T-cell (primary cell): ENCODE data around the gene KRTAP25-1. TPM values are rescaled to one million over a fixed set of nuclear protein-coding genes. Genes with fewer than 3 reads are reported as not detected.

Source experiments
- ATAC-seq, 4 experiments: fragments of 200-7000 bp in 3 of 4; fragments of 150-1000 bp in 1 of 4; cut with Tn5 transposase; replicated peaks in 1 of 4; 1 replicate in 3 of 4; 2 replicates in 1 of 4; pipeline ENCODE4 v1.10.0; 2021; ENCODE audit warnings: moderate library complexity in 3 of 4, mild to moderate bottlenecking in 2 of 4, moderate number of reproducible peaks in 1 of 4
- CTCF ChIA-PET, 2 donors: fragments of 300-600 bp; sonication (Branson Sonifier 250); formaldehyde crosslinking; loops; one replicate each; lab custom pipeline; 2022; ENCODE audit warnings: antibody characterized with exemption in 2 of 2; lab: Charles Lee
- POLR2A ChIA-PET, 2 donors: fragments of 300-600 bp; sonication (Branson Sonifier 250); formaldehyde crosslinking; loops; one replicate each; lab custom pipeline; 2022; ENCODE audit warnings: antibody characterized with exemption in 2 of 2; lab: Charles Lee
- DNase-seq, 35 experiments: peaks; one replicate each; pipeline versions ENCODE4 v3.0.0 to v3.0.0-alpha.2; 2013 to 2023
- H3K27ac ChIP-seq: one replicate; pipeline ENCODE4 v1.5.1; 2013; ENCODE audit warnings: low read length
- H3K27me3 ChIP-seq, 2 experiments: replicated peaks in 1 of 2; 1 replicate in 1 of 2; 2 replicates in 1 of 2; pipeline versions ENCODE4 v1.6.1 to v1.7.0; 2013; ENCODE audit warnings: low read length in 1 of 2, mixed read lengths in 1 of 2; ENCODE audit not compliant: control insufficient read depth in 2 of 2, insufficient read depth in 2 of 2; ENCODE audit errors: extremely low read depth in 1 of 2
- H3K36me3 ChIP-seq, 2 donors: 1 replicate in 1 of 2; 2 replicates in 1 of 2; pipeline versions ENCODE4 v1.6.1 to v1.7.0; 2013; ENCODE audit warnings: low read length in 1 of 2; ENCODE audit not compliant: control insufficient read depth in 2 of 2, insufficient read depth in 1 of 2; ENCODE audit errors: extremely low read depth in 1 of 2
- H3K4me1 ChIP-seq, 2 experiments: 1 replicate in 1 of 2; 2 replicates in 1 of 2; pipeline versions ENCODE4 v1.6.1 to v1.7.0; 2013; ENCODE audit warnings: low read length in 2 of 2, mixed read lengths in 1 of 2; ENCODE audit not compliant: insufficient read depth in 2 of 2, control insufficient read depth in 1 of 2; ENCODE audit errors: extremely low read depth in 1 of 2
- H3K4me3 ChIP-seq, 2 donors: 1 replicate in 1 of 2; 2 replicates in 1 of 2; pipeline versions ENCODE4 v1.5.1 to v1.7.0; 2013; ENCODE audit warnings: mild to moderate bottlenecking in 2 of 2, low read length in 1 of 2, moderate library complexity in 1 of 2; ENCODE audit not compliant: control insufficient read depth in 1 of 2; ENCODE audit errors: extremely low read depth in 1 of 2
- H3K9me3 ChIP-seq: 2 replicates; pipeline ENCODE4 v1.7.0; 2013
- H3K27ac Mint-ChIP-seq, 2 donors: one replicate each; pipeline ENCODE4 v1.8.0; 2020 to 2021; ENCODE audit warnings: mild to moderate bottlenecking in 2 of 2, mixed read lengths in 2 of 2
- H3K27me3 Mint-ChIP-seq, 2 donors: one replicate each; pipeline ENCODE4 v1.8.0; 2021 to 2022; ENCODE audit warnings: mixed read lengths in 2 of 2
- H3K36me3 Mint-ChIP-seq: one replicate; pipeline ENCODE4 v1.8.0; 2021; ENCODE audit warnings: mixed read lengths
- H3K4me1 Mint-ChIP-seq, 3 donors: one replicate each; pipeline ENCODE4 v1.8.0; 2020 to 2022; ENCODE audit warnings: mixed read lengths in 3 of 3, mild to moderate bottlenecking in 1 of 3
- H3K4me3 Mint-ChIP-seq, 3 donors: one replicate each; pipeline ENCODE4 v1.8.0; 2020 to 2022; ENCODE audit warnings: mild to moderate bottlenecking in 3 of 3, mixed read lengths in 3 of 3, moderate library complexity in 3 of 3
- H3K9me3 Mint-ChIP-seq, 3 donors: one replicate each; pipeline ENCODE4 v1.8.0; 2020 to 2022; ENCODE audit warnings: mixed read lengths in 3 of 3
- WGBS: methylation state at CpG from one replicate; pipeline ENCODE4 v1.1.5; 2013; ENCODE audit warnings: missing lambda C conversion rate; ENCODE audit not compliant: insufficient coverage; 5-methylcytosine and 5-hydroxymethylcytosine counted together
- total RNA-seq, 35 experiments: library from RNA in 6 of 35; stranded (reverse) in 6 of 35; fragments of 120-200 nt in 1 of 35; gene quantifications; one replicate each; pipeline versions ENCODE4 v1.2.1 to v1.2.4 and lab custom pipeline; 2013 to 2026

Gene KRTAP25-1
- total RNA-seq, 5 donors from 2014 or later (not counting 1 experiment from before 2014, with no cell fraction given), result not detected

GRCh38 chr21:30332681-30333080 is 43.4 kb upstream of the KRTAP25-1 start:
- peaks cover 2 to 7% of the 10 kb centered on the region in 2 donors for H3K27me3 Mint-ChIP-seq
- H3K36me3 Mint-ChIP-seq, result no peaks in the 10 kb centered on the region
- no peaks in the 10 kb centered on the region for H3K9me3 ChIP-seq
- H3K27ac ChIP-seq, result no peak overlapping the region
- POLR2A ChIA-PET, result no interaction called here
- 60% methylated on average over 1 of the region's 2 CpGs for WGBS
- ATAC-seq (no peak), DNase-seq (no peak)
- CTCF ChIA-PET, result interaction anchor here in 1 of 2 donors (0.6 kb wide), 1 partner anchor 340 kb away, joined by 5 read pairs; no protein-coding TSS in a partner anchor
- no peaks in the 10 kb centered on the region for H3K9me3 Mint-ChIP-seq
- no peaks in the 10 kb centered on the region for H3K4me1 Mint-ChIP-seq
- no peak overlapping the region for H3K4me3 Mint-ChIP-seq
- no peaks in the 10 kb centered on the region for H3K27me3 ChIP-seq
- no peak overlapping the region for H3K4me3 ChIP-seq
- H3K36me3 ChIP-seq, result no peaks in the 10 kb centered on the region
- H3K4me1 ChIP-seq, result no peaks in the 10 kb centered on the region
- no peak overlapping the region for H3K27ac Mint-ChIP-seq

- ChIA-PET CTCF (no interaction called here), POLR2A (no interaction called here)
- Mint-ChIP-seq H3K27ac (no peak overlapping the region), H3K27me3 (peaks cover 2 to 11% of the 10 kb centered on the region in 2 donors), H3K4me1 (no peaks in the 10 kb centered on the region), H3K9me3 (peaks cover 3 to 26% (median 15%) of the 10 kb centered on the region in 3 donors), H3K36me3 (no peaks in the 10 kb centered on the region), H3K4me3 (no peak overlapping the region)
- Histone ChIP-seq H3K4me3 (no peak overlapping the region), H3K36me3 (no peaks in the 10 kb centered on the region), H3K27me3 (no peaks in the 10 kb centered on the region), H3K27ac (no peak overlapping the region), H3K4me1 (no peaks in the 10 kb centered on the region), H3K9me3 (peaks cover 2% of the 10 kb centered on the region)
- ATAC-seq (no peak), DNase-seq (no peak)
- 62% methylated on average over 3 of the region's 4 CpGs for WGBS
Observed at GRCh38 chr21:30329203-30329875, 40.0 kb upstream of the KRTAP25-1 start.

GRCh38 chr21:30326390-30326789 is 37.1 kb upstream of the KRTAP25-1 start:
- POLR2A ChIA-PET, result no interaction called here
- Histone ChIP-seq H3K4me3 (no peak overlapping the region), H3K27me3 (no peaks in the 10 kb centered on the region), H3K9me3 (peaks cover 2% of the 10 kb centered on the region), H3K36me3 (no peaks in the 10 kb centered on the region), H3K4me1 (no peaks in the 10 kb centered on the region), H3K27ac (no peak overlapping the region)
- CTCF ChIA-PET, result no interaction called here
- H3K27me3 Mint-ChIP-seq, result peaks cover 2 to 11% of the 10 kb centered on the region in 2 donors
- H3K36me3 Mint-ChIP-seq, result no peaks in the 10 kb centered on the region
- no peaks in the 10 kb centered on the region for H3K4me1 Mint-ChIP-seq
- H3K4me3 Mint-ChIP-seq, result no peak overlapping the region
- DNase-seq (no peak), ATAC-seq (no peak)
- H3K9me3 Mint-ChIP-seq, result peaks cover 3 to 26% (median 15%) of the 10 kb centered on the region in 3 donors
- H3K27ac Mint-ChIP-seq, result no peak overlapping the region

GRCh38 chr21:30320215-30320614 is 30.9 kb upstream of the KRTAP25-1 start, which contains the start of gene KRTAP26-1:
TSS of gene KRTAP26-1 (minus strand) at chr21:30320315. CDS start at chr21:30320035, 280 bp downstream.
- no peak within 1 kb of the TSS for H3K4me3 Mint-ChIP-seq
- Histone ChIP-seq H3K4me3 (no peak within 1 kb of the TSS), H3K4me1 (no peaks in the 10 kb centered on the region), H3K27ac (no peak within 1 kb of the TSS), H3K9me3 (no peaks in the 10 kb centered on the region), H3K27me3 (no peaks in the 10 kb centered on the region), H3K36me3 (no peaks in the 10 kb centered on the region)
- H3K27me3 Mint-ChIP-seq, result peaks cover 0 to 9% of the 10 kb centered on the region in 2 donors
- WGBS, result 90% methylated on average over 2 of the region's 2 CpGs
- H3K36me3 Mint-ChIP-seq, result no peaks in the 10 kb centered on the region
- ChIA-PET POLR2A (no interaction called here), CTCF (no interaction called here)
- no peak within 1 kb of the TSS for H3K27ac Mint-ChIP-seq
- H3K4me1 Mint-ChIP-seq, result no peaks in the 10 kb centered on the region
- H3K9me3 Mint-ChIP-seq, result peaks cover 0 to 7% (median 5%) of the 10 kb centered on the region in 3 donors
- DNase-seq (no peak), ATAC-seq (no peak)

GRCh38 chr21:30315701-30316100 is 26.4 kb upstream of the KRTAP25-1 start:
- H3K36me3 Mint-ChIP-seq, result no peaks in the 10 kb centered on the region
- Histone ChIP-seq H3K27ac (no peak overlapping the region), H3K9me3 (no peaks in the 10 kb centered on the region), H3K4me3 (no peak overlapping the region), H3K4me1 (no peaks in the 10 kb centered on the region), H3K27me3 (no peaks in the 10 kb centered on the region), H3K36me3 (no peaks in the 10 kb centered on the region)
- H3K4me3 Mint-ChIP-seq, result no peak overlapping the region
- POLR2A ChIA-PET, result no interaction called here
- no peak overlapping the region for H3K27ac Mint-ChIP-seq
- ATAC-seq (no peak), DNase-seq (no peak)
- no CpG with 5 or more reads among the region's 2 CpGs for WGBS
- CTCF ChIA-PET, result no interaction called here
- H3K4me1 Mint-ChIP-seq, result no peaks in the 10 kb centered on the region
- peaks cover 0 to 4% (median 0%) of the 10 kb centered on the region in 3 donors for H3K9me3 Mint-ChIP-seq
- H3K27me3 Mint-ChIP-seq, result peaks cover 0 to 9% of the 10 kb centered on the region in 2 donors

- H3K27ac Mint-ChIP-seq, result no peak overlapping the region
- CTCF ChIA-PET, result no interaction called here
Observed at GRCh38 chr21:30306884-30307283, 17.6 kb upstream of the KRTAP25-1 start.

More at GRCh38 chr21:30306884-30307283, 17.6 kb upstream of the KRTAP25-1 start:
- WGBS, result 100% methylated on average over 1 of the region's 2 CpGs
- no peaks in the 10 kb centered on the region for H3K27me3 Mint-ChIP-seq
- no peaks in the 10 kb centered on the region for H3K27me3 ChIP-seq
- DNase-seq (no peak), ATAC-seq (no peak)
- H3K9me3 Mint-ChIP-seq, result peaks cover 0 to 4% (median 2%) of the 10 kb centered on the region in 3 donors
- H3K4me1 ChIP-seq, result no peaks in the 10 kb centered on the region
- POLR2A ChIA-PET, result no interaction called here
- no peak overlapping the region for H3K27ac ChIP-seq
- no peaks in the 10 kb centered on the region for H3K36me3 Mint-ChIP-seq
- H3K4me3 ChIP-seq, result no peak overlapping the region
- H3K9me3 ChIP-seq, result no peaks in the 10 kb centered on the region
- H3K36me3 ChIP-seq, result no peaks in the 10 kb centered on the region
- no peak overlapping the region for H3K4me3 Mint-ChIP-seq
- no peaks in the 10 kb centered on the region for H3K4me1 Mint-ChIP-seq
